HG02759 (cell line): ENCODE results near the gene SST.

Experiments used
- ATAC-seq: cut with Tn5 transposase; IDR thresholded peaks from one replicate; pipeline ENCODE4 v1.9.1; 2021; ENCODE audit warnings: mild to moderate bottlenecking, moderate library complexity; ENCODE audit not compliant: unreplicated experiment

The SST gene

GRCh38 chr3:187636528-187636927 lies 33.7 kb downstream of the SST start:
- ATAC-seq, result no peak

GRCh38 chr3:187630404-187630803 lies 39.8 kb downstream of the SST start:
- no peak for ATAC-seq

- ATAC-seq, result no peak
These were observed 40.5 kb downstream of the SST start for GRCh38 chr3:187629711-187630110.

- no peak for ATAC-seq
These were observed 42.0 kb downstream of the SST start for GRCh38 chr3:187628169-187628568.

- ATAC-seq, result no peak
These were observed 43.6 kb downstream of the SST start for GRCh38 chr3:187626581-187626980.

GRCh38 chr3:187624588-187624987 lies 45.6 kb downstream of the SST start:
- ATAC-seq, result no peak

GRCh38 chr3:187623285-187623814 lies 46.8 kb downstream of the SST start:
- no peak for ATAC-seq

GRCh38 chr3:187621881-187622280 lies 48.3 kb downstream of the SST start:
- no peak for ATAC-seq

GRCh38 chr3:187619461-187619860 lies 50.7 kb downstream of the SST start:
- ATAC-seq, result no peak
